WI38 (cell line): ENCODE data around the gene PANX3.

Source experiments
- H3K4me3 ChIP-seq: 2 replicates; pipeline ENCODE4 v1.5.1; 2011; ENCODE audit warnings: low read depth, mild to moderate bottlenecking, control low read depth, low read length
- TF ChIP-seq, protein P1 (sequence below): IDR thresholded peaks from 2 replicates; pipeline ENCODE4 v1.5.1; 2012; ENCODE audit warnings: low read depth, mild to moderate bottlenecking, control low read depth, low read length

Gene PANX3, protein sequence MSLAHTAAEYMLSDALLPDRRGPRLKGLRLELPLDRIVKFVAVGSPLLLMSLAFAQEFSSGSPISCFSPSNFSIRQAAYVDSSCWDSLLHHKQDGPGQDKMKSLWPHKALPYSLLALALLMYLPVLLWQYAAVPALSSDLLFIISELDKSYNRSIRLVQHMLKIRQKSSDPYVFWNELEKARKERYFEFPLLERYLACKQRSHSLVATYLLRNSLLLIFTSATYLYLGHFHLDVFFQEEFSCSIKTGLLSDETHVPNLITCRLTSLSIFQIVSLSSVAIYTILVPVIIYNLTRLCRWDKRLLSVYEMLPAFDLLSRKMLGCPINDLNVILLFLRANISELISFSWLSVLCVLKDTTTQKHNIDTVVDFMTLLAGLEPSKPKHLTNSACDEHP

DNA sequence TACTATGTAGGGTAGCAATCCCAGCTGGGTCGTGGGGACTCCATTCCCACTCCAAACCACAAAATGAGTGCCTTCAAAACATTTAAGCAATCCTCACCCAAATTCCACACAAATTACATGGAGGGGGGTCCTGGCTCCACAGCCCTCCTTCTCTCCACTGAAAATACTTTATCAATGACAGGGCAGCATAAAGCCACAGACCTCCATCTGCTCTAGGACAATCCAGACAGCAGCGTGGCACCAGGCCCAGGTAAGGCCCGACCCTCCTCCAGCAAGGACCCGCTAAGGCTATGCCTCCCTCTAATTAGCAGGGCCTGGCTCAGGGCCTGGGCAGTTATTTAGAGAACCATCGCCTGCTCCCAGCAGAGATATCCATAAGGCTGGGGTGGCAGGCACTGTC is at the start of gene PANX3:
Gene PANX3 (plus strand): TSS at position 365 of the 400 bp plus-strand sequence. CDS start 129 bp downstream, outside the sequence.
- no peak within 1 kb of the TSS for H3K4me3 ChIP-seq
- TF ChIP-seq, protein P1, sequence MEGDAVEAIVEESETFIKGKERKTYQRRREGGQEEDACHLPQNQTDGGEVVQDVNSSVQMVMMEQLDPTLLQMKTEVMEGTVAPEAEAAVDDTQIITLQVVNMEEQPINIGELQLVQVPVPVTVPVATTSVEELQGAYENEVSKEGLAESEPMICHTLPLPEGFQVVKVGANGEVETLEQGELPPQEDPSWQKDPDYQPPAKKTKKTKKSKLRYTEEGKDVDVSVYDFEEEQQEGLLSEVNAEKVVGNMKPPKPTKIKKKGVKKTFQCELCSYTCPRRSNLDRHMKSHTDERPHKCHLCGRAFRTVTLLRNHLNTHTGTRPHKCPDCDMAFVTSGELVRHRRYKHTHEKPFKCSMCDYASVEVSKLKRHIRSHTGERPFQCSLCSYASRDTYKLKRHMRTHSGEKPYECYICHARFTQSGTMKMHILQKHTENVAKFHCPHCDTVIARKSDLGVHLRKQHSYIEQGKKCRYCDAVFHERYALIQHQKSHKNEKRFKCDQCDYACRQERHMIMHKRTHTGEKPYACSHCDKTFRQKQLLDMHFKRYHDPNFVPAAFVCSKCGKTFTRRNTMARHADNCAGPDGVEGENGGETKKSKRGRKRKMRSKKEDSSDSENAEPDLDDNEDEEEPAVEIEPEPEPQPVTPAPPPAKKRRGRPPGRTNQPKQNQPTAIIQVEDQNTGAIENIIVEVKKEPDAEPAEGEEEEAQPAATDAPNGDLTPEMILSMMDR: no peak

DNA sequence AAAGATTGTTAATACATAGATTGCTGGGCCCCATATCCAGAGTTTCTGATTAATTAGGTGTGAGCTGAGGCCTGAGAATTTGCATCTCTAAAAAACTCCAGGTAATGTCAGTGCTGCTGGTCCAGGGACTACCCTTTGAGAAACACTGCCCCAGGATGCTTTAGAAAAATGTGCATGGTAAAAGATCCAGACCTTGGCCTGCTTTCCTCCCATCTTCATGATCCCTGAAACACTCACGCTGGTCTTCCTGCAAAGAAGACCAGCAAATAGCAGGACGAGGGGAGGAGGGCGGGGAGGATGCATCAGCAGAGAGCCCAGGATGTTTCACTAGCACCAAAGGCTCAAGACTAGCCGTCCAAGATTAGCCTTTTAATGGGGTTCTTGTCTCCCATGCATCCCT is 41.5 kb upstream of the PANX3 start, which contains the start of gene OR8A1:
Gene OR8A1 (plus strand): TSS at position 301 of the 400 bp plus-strand sequence. CDS start 123 bp downstream, outside the sequence.
- TF ChIP-seq, protein P1: no peak
- no peak within 1 kb of the TSS for H3K4me3 ChIP-seq

DNA sequence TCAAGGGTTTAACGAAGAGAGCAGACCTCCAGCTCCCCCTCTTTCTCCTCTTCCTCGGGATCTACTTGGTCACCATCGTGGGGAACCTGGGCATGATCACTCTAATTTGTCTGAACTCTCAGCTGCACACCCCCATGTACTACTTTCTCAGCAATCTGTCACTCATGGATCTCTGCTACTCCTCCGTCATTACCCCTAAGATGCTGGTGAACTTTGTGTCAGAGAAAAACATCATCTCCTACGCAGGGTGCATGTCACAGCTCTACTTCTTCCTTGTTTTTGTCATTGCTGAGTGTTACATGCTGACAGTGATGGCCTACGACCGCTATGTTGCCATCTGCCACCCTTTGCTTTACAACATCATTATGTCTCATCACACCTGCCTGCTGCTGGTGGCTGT is 41.1 kb upstream of the PANX3 start:
- H3K4me3 ChIP-seq: no peak overlapping the region
- TF ChIP-seq, protein P1: no peak

DNA sequence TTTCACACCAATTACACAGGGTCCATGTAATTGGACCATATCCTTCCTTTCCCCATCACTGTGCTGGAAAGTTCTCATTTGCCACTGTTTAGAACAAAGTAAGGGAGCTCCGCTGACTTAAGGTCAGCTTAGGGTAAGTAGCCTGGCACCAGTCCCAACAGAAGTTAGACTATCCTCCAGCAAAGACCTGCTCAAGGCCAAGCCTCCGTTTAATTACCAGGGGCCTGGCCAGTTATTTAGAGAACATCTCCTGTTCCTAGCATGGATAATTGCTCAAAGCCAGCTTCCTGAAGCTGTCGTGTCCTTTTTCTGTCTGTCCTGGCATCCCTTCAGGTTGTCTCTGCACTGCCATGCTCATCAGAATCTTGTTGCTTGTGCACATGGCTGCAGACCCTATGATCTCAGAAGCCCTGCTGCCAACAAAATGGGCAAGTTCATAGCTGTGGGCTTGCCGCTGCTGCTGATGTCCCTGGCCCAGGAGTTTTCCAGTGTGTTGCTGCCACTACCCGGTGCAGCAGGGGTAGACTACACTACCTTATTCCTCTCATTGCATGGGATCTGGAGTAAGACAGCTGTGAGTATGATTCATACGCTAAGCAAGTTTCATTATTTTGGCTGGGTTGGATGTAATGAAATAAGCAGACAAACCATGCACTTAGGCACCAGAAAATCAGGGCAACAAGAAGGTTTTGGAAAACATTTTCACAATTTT is 33.4 kb upstream of the PANX3 start:
- TF ChIP-seq, protein P1: no peak
- H3K4me3 ChIP-seq: no peak overlapping the region

DNA sequence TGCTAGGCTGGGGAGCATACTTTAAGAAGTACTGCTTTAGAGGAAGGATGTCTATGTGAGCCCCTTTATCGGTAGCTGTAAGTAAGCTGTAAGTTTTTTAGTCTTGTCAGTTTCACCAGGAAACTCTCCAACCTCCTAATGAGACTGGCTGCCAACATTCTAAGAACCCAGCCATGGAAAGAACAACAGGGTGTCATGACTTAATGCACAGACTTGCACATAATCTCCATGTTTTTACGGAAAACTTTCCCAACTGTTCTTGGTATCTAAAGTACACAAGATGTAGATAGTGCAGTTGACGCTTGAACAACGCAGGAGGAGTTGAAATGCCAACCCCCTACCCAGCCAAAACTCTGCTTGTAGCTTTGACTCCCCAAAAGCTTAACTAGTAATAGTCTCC is 32.5 kb upstream of the PANX3 start:
- no peak overlapping the region for H3K4me3 ChIP-seq
- TF ChIP-seq, protein P1: no peak

DNA sequence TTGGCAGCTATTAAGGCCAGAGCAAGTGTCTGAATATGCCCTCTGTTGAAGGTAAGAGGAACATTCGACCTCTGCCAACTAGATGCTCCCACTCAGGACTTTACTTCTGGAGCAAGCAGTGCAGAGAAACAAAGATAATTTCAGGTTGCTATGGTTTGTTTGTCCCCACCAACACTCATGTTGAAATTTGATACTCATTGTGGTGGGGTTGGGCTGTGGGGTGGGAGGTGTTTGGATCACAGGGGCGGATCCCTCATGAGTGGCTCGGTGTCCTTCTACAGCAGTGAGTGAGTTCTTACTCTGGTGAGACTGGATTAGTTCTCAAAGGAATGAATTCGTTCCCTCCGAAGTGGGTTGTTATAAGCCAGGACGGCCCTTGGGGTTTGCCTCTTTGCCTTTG is 29.4 kb upstream of the PANX3 start:
- TF ChIP-seq, protein P1: no peak
- H3K4me3 ChIP-seq: no peak overlapping the region

DNA sequence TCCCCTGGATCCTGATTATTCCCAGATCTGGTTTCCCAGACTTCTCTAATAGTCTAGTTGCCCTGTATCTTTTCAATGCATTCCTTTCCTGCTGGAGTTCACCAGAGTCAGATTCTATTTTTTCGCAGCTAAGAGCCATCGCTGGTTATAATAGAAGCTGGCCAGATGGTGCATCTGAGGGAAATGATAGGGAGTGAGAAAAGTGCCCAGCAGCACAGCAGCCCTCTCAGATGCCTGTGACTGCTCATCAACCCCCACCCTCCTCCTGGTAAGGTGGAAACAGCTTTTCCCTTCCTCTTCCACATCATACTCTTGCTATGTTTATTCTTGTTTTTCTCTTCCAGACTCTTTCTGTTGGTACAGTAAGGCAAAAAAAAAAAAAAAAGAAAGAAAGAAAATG is 28.7 kb upstream of the PANX3 start:
- H3K4me3 ChIP-seq: no peak overlapping the region
- TF ChIP-seq, protein P1: no peak
